Osteoblast (primary cell): ENCODE data around the gene ETV6. TPM values are rescaled to one million over a fixed set of nuclear protein-coding genes. Genes with fewer than 3 reads are reported as not detected.
A peak's percentile ranks its signal among the peaks of the same experiment; 100 is the strongest.

Experiments used
- DNase-seq: peaks from one replicate; pipeline ENCODE4 v3.0.0; 2011; ENCODE audit warnings: low spot score, mixed read lengths; ENCODE audit not compliant: insufficient read length; ENCODE audit errors: missing footprints
- H2AFZ ChIP-seq: 2 replicates; pipeline ENCODE4 v1.6.0; 2011; ENCODE audit warnings: mild to moderate bottlenecking, low read length
- H3K27ac ChIP-seq: 2 replicates; pipeline ENCODE4 v1.5.1; 2011; ENCODE audit warnings: mild to moderate bottlenecking, low read depth, low read length, moderate library complexity
- H3K27me3 ChIP-seq: 2 replicates; pipeline ENCODE4 v1.6.0; 2012; ENCODE audit warnings: mild to moderate bottlenecking, control low read depth, inconsistent platforms, low read length, moderate library complexity; ENCODE audit not compliant: insufficient read depth
- H3K36me3 ChIP-seq: 2 replicates; pipeline ENCODE4 v1.5.1; 2011; ENCODE audit warnings: mild to moderate bottlenecking, low read length, control low read depth, moderate library complexity; ENCODE audit not compliant: insufficient read depth
- H3K4me1 ChIP-seq: 2 replicates; pipeline ENCODE4 v1.5.1; 2011; ENCODE audit warnings: mild to moderate bottlenecking, low read length, control low read depth, moderate library complexity; ENCODE audit not compliant: insufficient read depth
- H3K4me2 ChIP-seq: 2 replicates; pipeline ENCODE4 v1.6.0; 2011; ENCODE audit warnings: mild to moderate bottlenecking, low read length; ENCODE audit not compliant: insufficient read depth
- H3K4me3 ChIP-seq: fragments of 200-600 bp; sonication (generic); 3 replicates; pipeline ENCODE4 v1.5.1; 2012; ENCODE audit warnings: mild to moderate bottlenecking, low read length, inconsistent platforms; ENCODE audit not compliant: insufficient read depth
- H3K79me2 ChIP-seq: 2 replicates; pipeline ENCODE4 v1.6.0; 2012; ENCODE audit warnings: mild to moderate bottlenecking, low read length, control low read depth, inconsistent platforms; ENCODE audit not compliant: insufficient read depth
- H3K9me3 ChIP-seq: 2 replicates; pipeline ENCODE4 v1.5.1; 2011; ENCODE audit warnings: low read depth, low read length, control low read depth
- H4K20me1 ChIP-seq: 2 replicates; pipeline ENCODE4 v1.6.0; 2012; ENCODE audit warnings: mild to moderate bottlenecking, low read length, control low read depth; ENCODE audit not compliant: insufficient read depth
- total RNA-seq: library from RNA; depleted of rRNA; stranded (reverse); fragments of >200 nt; gene quantifications from 2 replicates; pipeline ENCODE4 v1.2.3, GENCODE V29; 2012
- TF ChIP-seq, protein P1 (sequence below): IDR thresholded peaks from 2 replicates; pipeline ENCODE4 v1.5.1; 2011; ENCODE audit warnings: mild to moderate bottlenecking, low read depth, low read length, moderate library complexity; ENCODE audit errors: extremely low read depth

ETV6 gene
- total RNA-seq, 1 donor = 16.3 TPM

DNA sequence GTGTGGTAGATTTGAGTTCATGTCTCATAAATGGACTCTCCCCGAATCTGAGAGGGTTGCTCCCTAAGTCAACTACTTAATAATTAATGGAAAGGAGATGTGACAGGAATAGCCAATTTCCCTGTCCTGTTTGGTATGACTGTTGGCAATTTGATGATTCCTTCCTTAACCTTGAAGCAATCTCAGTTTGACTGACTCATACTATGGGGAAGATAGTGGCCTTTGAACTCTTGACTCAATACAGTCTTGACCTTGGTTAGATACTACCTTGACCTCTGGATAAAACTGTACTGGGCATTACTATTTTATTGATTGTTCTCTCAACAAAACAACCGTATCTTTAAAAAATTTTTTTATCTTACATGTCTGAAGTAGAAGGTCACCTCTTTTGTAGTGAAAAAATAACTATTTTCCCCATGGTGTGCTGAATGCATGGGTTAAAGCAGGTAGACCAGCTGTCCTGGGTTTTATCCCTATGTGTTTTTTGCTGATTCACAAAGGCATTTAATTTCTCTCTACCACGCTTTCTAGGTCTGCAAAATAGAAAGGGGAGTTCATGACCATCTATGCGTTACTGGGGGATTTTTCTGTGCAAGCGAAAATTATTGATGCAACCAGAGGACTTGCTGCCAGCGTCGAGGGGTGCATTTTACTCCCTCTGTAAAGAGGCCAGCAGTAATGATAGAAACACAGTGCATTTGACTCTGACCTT lies 80.1 kb downstream of the ETV6 start:
- DNase-seq = no peak
- no peak overlapping the region for H3K4me2 ChIP-seq
- no peaks in the 10 kb centered on the region for H3K27me3 ChIP-seq
- H3K4me1 ChIP-seq = peaks cover 13% of the 10 kb centered on the region
- no peak overlapping the region for H3K27ac ChIP-seq
- TF ChIP-seq, protein P1, sequence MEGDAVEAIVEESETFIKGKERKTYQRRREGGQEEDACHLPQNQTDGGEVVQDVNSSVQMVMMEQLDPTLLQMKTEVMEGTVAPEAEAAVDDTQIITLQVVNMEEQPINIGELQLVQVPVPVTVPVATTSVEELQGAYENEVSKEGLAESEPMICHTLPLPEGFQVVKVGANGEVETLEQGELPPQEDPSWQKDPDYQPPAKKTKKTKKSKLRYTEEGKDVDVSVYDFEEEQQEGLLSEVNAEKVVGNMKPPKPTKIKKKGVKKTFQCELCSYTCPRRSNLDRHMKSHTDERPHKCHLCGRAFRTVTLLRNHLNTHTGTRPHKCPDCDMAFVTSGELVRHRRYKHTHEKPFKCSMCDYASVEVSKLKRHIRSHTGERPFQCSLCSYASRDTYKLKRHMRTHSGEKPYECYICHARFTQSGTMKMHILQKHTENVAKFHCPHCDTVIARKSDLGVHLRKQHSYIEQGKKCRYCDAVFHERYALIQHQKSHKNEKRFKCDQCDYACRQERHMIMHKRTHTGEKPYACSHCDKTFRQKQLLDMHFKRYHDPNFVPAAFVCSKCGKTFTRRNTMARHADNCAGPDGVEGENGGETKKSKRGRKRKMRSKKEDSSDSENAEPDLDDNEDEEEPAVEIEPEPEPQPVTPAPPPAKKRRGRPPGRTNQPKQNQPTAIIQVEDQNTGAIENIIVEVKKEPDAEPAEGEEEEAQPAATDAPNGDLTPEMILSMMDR = no peak
- no peaks in the 10 kb centered on the region for H3K9me3 ChIP-seq
- no peak overlapping the region for H2AFZ ChIP-seq
- no peaks in the 10 kb centered on the region for H4K20me1 ChIP-seq
- H3K36me3 ChIP-seq = peaks cover 4% of the 10 kb centered on the region
- no peak overlapping the region for H3K4me3 ChIP-seq
- peaks cover 68% of the 10 kb centered on the region for H3K79me2 ChIP-seq

DNA sequence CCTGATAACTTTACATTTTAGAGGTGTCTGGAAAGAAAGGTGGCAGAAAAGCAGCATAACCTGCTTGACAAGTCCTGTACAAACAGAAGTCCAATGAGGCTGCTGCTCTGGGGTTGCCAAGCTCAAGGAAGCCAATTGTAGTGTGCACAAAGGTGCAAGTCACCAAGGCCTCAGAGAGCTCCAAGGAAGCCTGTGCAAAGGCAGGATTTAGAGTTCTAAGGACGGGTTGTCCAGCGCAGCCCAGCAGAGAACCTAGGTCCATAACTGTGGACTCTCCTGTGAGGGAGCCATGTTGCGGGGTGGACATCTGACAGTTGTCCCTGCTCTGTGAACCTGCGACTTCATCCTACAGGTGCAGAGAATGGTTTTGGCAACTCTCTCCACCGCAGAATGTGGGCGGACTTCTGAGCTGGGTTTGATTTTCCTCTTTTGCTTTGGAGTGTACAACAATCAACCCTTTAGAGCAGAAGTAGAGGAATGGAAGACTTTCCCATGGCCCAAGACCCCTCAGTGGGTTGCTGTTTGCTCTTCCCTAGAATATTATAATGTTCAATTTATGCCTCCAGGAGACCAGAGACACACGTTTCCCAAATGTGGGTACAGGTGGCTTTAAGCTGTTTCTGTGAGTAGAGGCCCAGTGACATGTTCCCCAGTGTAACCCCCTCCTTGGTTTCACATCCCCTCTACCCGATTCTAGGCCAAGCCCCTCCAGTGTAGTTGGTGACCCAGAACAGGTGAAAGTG lies 81.0 kb downstream of the ETV6 start:
- Histone ChIP-seq H3K27me3 (no peaks in the 10 kb centered on the region), H3K4me2 (peak overlapping the region; percentile 35), H3K27ac (peak overlapping the region; percentile 61), H3K79me2 (peaks cover 72% of the 10 kb centered on the region), H3K36me3 (peaks cover 4% of the 10 kb centered on the region), H3K9me3 (no peaks in the 10 kb centered on the region), H2AFZ (no peak overlapping the region), H3K4me1 (peaks cover 13% of the 10 kb centered on the region), H4K20me1 (no peaks in the 10 kb centered on the region), H3K4me3 (no peak overlapping the region)
- TF ChIP-seq, protein P1 = no peak
- no peak for DNase-seq

DNA sequence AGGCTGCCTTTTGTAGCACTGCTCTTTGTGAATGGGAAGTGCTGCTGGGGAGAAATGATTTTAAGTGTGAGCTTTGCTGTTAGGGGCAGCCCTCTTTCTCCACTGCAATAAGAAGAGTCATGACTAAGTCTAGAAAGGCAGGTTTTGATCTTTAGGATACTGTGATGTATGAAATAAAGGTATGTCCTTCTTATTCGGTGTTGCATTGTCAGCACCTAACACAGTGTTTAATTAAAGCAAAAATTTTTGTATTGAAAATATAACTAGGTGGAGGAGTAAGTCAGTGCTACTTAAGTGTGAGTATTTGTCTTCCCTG lies 81.5 kb downstream of the ETV6 start:
- Histone ChIP-seq H3K36me3 (peaks cover 4% of the 10 kb centered on the region), H3K27ac (peak overlapping the region; percentile 61), H3K4me3 (no peak overlapping the region), H3K27me3 (no peaks in the 10 kb centered on the region), H3K4me2 (peak overlapping the region; percentile 35), H3K4me1 (peaks cover 13% of the 10 kb centered on the region), H3K79me2 (peaks cover 71% of the 10 kb centered on the region), H2AFZ (no peak overlapping the region), H4K20me1 (no peaks in the 10 kb centered on the region), H3K9me3 (no peaks in the 10 kb centered on the region)
- TF ChIP-seq, protein P1 = no peak
- no peak for DNase-seq

DNA sequence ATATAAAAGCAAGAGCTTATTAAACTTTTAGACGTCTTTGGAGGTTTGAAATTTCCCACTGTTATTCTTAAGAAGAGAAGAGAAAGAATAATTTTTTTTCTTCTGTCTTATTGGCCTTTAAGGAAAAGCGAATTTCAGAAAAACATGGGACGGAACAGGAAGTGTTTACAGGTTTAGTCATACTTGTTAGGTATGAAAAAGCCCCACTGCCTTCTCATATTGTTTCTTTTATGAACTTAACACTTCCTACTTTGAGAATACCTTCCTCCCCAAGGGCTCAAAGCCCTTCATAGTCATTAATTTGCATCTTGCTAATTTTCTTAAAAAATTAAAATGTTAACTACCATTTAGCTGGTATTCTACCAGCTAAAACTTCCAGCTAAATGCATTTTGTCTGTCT lies 82.0 kb downstream of the ETV6 start:
- TF ChIP-seq, protein P1 = no peak
- H3K4me1 ChIP-seq = peaks cover 13% of the 10 kb centered on the region
- peak overlapping the region; percentile 35 for H3K4me2 ChIP-seq
- H3K27ac ChIP-seq = peak overlapping the region; percentile 61
- H3K4me3 ChIP-seq = no peak overlapping the region
- no peak for DNase-seq
- no peak overlapping the region for H2AFZ ChIP-seq
- peaks cover 74% of the 10 kb centered on the region for H3K79me2 ChIP-seq
- H4K20me1 ChIP-seq = no peaks in the 10 kb centered on the region
- H3K27me3 ChIP-seq = no peaks in the 10 kb centered on the region
- H3K9me3 ChIP-seq = no peaks in the 10 kb centered on the region
- peaks cover 4% of the 10 kb centered on the region for H3K36me3 ChIP-seq
